Kidney glomerular epithelial cell (primary cell): ENCODE data around the gene EPB41L3.
"Not testable (repeated sequence)": the region's sequence is repeated elsewhere in the genome, so short reads cannot be mapped to it uniquely, and the experiment has no call there.

Source experiments
- DNase-seq: peaks from one replicate; lab custom pipeline; 2025; lab: John Stamatoyannopoulos, UW

EPB41L3 gene

DNA sequence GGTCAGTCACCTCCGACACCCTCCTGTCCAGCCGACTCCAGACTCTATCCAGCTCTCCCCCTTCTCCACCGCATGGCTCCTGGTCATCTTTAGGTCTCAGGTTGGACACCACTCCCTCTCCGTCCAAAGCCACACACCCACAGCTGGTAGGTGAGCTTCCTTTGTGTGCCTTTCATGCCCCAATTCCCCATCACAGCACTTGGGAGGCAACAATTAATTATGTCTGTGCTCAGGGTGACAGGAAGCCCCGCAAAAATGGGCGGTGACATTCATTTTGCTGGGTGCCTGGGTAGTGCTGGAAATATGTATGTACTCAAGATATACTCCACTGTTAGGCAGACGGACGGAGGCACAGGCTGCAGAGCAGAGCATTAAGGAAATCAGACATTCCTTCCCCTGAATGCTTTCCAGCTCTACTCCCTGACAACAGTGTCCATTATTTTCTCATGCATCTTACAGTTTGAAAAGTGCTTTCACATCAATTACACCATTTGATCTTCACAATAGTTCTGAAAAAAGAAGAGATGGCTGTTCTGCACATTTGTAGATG lies 13.1 kb downstream of the EPB41L3 start:
- no peak for DNase-seq

DNA sequence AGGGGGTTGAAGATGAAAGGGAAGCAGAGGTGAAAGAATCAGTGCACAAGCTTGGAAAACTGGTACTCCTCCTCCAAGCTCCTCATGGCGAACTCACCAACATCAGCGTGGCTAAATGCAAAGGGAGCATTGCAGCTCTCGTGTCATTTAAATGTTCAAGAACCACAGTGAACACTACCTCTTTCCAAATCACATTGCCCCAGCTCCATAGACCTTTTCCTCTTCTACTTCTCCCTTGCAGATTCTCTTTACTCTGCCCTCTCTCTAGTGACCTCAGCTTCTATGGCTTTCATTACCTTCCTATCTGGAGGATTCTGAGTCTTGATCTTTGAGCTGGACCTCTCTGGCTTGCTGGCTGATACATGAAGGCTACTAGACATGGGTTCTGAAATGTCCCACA lies 14.3 kb downstream of the EPB41L3 start:
- DNase-seq, result no peak

- DNase-seq, result peak; percentile 89
These were observed 16.2 kb downstream of the EPB41L3 start for GRCh38 chr18:5527603-5528002.

DNA sequence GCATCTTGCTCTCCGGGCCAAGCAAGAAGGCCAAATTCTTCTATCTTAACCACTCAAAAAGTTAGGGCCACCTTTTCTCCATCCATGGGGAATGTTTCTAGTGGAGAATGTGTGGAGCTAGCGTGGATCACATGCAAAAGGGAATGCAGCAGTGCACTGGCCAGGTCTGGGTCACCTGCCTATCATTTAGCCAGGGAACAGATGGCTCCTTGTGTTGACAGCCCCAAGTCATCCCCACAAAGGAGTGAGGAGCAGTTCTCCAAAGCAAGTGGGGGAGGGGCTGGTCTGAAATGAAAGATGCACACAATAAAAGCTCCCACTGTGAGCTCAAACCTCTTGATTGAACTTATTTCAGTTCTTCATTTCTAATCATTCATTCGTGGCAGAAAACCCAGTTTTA lies 19.1 kb downstream of the EPB41L3 start:
- no peak for DNase-seq

GRCh38 chr18:5521000-5521399 lies 22.8 kb downstream of the EPB41L3 start:
- no peak for DNase-seq

GRCh38 chr18:5520464-5520863 lies 23.3 kb downstream of the EPB41L3 start:
- no peak for DNase-seq

DNA sequence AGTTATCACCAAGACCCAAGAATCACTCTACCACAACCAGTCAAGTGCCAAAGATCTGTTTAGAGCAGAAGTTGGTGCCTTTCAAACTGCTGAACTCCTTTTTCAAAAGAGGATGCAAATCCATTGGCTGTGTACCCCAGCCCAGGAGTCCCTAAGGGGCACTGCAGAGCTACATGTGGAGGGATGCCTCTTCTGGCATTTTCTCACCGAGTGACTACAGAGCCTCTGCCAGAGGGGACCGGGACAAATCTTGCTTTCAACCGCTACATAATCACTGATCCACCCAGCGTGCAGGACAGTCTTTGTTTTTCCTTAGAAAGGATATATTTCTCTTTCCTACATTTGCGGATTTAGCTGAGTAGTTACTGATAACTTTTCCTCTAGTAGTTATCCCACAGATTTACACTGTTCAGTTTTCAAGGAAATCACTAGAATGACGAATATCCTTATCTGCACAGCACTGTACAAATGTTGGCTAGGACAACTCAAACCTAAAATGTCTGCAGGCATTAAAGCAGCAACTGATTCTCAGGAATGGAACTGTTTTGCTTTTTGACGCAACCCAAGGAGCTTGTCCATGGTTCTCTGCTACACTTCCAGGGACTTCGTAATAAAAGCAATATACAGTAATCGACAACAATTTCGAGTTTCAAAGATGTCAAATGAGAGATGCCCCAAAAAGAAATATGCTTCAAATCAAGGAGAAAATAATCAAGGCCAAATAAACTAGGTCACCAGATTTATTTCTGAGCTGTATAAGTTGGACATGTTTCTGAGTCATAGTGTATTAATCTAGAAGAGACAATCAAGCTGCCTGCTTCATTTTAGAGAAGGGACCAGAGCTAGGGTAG lies 24.1 kb downstream of the EPB41L3 start:
- no peak for DNase-seq

- no peak for DNase-seq
These were observed 24.9 kb downstream of the EPB41L3 start for GRCh38 chr18:5518899-5519371.

DNA sequence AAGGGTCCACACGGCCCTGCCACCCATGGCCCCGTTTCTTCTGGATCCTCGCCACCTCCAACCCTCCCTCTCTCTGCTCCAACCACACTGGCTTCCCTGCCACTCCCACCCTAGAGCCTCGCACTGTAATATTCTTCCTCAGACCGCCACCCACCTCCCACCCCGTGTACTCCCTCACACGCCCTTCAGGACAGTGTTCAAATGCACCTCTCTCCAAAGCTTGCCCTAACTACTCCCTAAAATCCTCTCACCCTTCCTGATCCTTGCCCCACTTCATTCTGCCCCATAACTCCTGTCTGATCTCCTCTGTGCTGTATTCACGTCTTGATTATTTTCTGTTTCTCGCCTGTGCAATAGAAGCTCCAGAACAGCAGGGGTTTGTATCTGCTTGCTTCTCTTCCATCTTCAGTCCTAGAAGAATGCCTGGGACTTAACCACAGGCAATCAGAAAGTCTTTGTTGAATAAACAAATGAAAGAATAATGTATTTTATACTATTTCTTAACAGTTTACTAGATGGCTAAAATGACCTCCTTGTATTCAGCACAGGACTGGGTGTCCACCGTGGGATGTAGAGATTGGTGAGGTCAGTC lies 25.5 kb downstream of the EPB41L3 start:
- no peak for DNase-seq

DNA sequence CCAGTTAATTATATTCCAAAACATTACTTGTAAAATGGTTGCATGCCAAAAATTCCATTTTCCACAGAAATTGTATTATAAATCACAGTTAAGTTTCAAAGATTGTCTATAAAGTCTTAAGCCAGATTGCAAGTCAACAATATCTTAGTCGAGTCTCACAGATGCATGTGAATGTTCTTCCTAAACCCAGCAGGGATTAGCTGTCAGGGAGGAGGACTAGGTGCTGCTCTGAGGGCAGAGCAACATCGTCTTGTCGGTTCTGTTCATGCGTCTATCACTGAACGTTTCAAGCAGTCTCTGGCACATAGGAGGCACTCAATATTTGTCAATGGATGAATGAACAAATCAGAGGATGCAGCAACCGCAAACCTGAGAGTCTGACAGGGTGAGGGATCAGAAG lies 27.0 kb downstream of the EPB41L3 start:
- DNase-seq, result no peak

DNA sequence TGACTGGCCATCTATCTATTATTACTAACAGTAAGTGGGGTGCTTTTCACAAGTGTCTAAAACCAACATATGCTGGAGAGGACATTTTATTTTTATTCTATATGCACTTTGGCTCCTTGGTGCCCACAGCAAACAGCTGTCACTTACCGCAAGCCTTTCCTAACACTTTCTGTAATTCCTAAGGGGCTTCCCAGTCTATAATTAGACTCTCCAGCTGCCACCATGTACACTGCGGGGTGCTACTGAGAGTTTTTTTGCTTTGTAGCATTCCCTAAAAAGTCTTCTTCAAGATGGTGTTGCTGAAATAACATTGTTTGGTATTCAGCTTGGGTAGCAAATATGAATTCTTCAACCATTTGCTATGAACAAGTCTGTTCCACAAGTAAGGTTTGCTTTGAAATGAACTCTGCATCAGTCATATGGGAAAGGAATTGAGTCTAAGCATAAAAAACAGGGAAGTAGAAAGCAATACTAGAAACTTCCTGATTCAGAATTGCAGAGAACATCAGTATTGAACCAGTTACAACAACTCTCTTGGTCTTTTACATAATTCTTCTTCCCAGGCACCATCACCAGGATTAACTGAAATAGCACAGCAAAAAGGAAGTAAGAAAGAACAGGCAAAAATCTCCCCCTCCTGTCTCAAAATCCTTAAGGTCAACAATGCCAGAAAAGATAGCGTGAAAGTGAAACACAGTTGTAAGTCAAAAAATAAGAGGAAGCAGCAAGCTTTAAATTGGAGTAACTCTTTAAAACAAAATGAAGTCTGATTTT lies 28.6 kb downstream of the EPB41L3 start:
- no peak for DNase-seq

- DNase-seq, result no peak
These were observed 29.9 kb downstream of the EPB41L3 start for GRCh38 chr18:5513947-5514346.

DNA sequence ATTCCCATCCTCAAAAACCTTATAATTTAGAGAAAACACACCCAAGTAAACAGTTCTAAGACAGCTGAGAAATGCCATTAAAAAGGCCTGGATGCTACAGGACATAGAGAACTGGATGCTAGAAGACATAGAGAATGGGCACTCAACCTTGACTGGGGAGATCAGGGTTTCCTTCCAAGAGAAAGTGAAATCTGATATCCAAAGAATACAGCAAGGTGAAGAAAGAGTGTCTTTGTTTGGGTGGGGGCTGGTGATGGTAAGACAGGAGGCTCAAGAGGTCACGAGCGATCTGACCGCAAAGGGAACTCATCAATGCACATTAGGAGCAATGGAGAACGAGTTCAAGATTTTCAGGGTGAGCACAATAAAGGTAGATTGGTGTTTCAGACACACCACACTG lies 31.6 kb downstream of the EPB41L3 start:
- DNase-seq, result no peak

- DNase-seq, result not testable (repeated sequence)
These were observed 32.3 kb downstream of the EPB41L3 start for GRCh38 chr18:5511541-5511940.

DNA sequence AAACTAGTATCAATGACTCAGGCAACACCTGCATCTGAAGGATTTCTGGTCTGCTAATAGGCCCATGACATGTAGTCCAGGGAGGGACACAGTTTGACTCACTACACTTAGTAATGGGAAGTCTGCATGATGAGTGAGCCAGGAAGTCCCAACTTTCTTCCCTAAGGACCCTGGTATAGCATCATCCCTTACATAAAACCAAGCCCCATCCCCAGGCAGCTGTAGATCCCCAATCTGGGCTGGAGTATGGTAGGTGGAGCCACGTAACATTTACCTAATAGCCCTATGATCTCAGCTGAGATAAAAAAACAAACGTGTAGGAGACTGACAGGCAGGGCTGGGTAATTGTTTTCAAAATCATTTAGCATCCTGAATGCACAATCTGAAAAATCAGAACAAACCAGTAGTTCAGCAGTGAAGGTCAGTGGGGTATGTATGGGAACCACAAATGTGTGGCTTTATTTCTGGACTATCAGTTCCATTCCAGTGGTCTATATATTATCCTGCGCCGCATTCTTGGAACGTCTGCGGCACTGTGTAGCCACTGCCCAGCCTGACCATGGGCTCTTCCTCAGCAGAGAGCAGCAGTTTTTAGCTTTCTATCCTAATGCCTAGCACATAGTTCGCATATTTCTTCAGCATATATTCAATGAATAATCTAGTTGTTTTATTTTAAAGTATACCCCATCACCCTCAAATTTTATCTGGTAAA lies 33.5 kb downstream of the EPB41L3 start:
- DNase-seq, result no peak

DNA sequence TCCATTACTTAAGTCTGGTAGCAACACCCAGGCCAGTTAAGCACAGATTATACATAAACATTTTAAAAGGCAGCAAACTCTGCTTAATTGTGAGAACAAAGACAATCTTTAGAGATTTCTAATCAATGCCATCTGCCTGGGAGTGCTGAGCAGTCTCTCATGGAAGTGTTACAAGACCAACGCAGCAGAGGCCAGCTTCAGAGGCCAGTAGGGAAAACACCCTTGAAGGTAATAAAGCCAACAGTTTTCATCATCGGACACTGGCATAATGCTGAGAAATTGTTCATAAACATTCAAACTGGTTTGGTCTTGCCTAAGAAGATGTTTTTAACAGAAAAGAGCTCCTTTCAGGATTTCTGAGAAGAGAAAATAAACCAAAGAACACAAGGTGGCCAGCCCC lies 35.0 kb downstream of the EPB41L3 start:
- DNase-seq, result no peak

DNA sequence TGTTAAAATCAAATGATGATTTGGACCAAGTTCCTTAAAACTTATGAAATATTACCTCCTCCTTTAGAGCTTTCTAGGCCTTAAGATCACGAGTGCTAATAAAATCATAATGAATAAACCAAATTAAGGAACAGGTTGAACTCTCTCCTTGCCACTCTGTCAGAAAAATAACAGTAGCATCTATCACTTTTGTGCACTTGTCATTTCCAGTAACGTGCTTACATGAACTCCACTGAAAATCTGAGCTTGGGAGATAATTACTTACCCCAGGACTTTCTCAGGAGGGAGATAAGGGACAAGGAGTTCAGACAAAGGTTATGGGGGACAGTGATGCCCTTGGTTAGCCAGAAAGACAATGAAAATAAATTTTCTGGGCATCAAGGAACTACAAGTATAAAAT lies 36.0 kb downstream of the EPB41L3 start:
- no peak for DNase-seq

DNA sequence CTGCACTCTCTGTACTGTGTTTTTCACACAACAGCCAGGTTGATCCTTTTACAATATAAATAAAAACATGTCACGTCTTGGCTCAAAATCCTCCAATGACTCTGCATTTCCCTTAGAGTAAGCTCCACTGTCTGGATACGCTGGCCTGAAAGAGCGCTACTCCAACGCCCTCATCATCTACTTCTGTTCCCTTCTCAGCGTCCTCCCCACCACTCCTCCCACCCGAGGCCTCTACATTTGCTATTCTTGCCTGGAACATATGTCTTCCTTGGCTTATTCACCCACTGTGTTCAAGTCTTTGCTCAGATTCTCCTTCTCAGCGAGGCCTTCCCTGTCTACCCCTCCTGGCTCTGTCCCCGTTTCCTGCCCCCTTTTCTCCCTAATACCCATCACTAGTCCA lies 37.6 kb downstream of the EPB41L3 start:
- DNase-seq, result no peak

DNA sequence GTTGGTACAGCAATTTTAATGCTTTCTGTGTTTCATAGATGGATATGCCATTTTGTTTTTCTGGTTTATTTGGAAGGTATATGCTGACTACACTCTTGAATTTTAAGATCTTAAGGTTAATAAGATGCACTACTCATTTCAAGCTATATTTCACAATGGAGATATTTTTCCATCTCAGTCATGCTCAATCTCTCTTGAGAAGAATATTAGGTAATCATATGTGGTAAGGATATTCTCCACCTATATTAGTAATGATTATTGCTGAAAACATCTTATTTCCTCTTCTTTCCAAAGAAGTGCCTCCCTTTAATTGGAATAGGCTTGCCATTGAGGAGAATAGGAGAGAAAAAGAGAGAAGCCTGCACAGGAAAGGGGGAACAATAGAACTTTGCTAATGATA lies 40.1 kb downstream of the EPB41L3 start:
- DNase-seq, result no peak

- no peak for DNase-seq
These were observed 43.4 kb downstream of the EPB41L3 start for GRCh38 chr18:5500158-5500939.

DNA sequence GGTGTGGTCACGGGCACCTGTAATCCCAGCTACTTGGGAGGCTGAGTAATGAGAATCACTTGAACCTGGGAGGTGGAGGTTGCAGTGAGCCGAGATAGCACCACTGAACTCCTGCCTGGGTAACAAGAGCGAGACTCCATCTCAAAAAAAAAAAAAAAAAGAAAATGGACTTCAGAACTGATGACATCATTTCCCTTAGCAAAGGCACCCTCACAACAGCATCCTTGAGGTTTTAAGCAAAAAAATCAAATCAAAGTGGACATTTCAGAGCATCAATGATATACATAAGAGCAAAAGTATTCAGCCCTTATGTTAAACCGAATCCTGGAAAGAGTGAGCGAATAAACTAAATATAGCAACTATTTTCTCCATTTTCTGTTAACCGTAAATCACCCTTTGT lies 45.3 kb downstream of the EPB41L3 start:
- DNase-seq, result no peak
